NCI-H226 (cell line): ENCODE measurements around the gene MRTFA.
"Not testable (repeated sequence)": the region's sequence is repeated elsewhere in the genome, so short reads cannot be mapped to it uniquely, and the experiment has no call there.

Source experiments
- DNase-seq: peaks from one replicate; pipeline ENCODE4 v3.0.0-alpha.2; 2015

The MRTFA gene

GRCh38 chr22:40594346-40594745 lies 42.2 kb downstream of the MRTFA start:
- no peak for DNase-seq

GRCh38 chr22:40593460-40594273 lies 42.9 kb downstream of the MRTFA start:
- no peak for DNase-seq

GRCh38 chr22:40592352-40593113 lies 44.0 kb downstream of the MRTFA start:
- DNase-seq: no peak

GRCh38 chr22:40588726-40589125 lies 47.8 kb downstream of the MRTFA start:
- DNase-seq: peak; percentile 71

- no peak for DNase-seq
These were observed 49.7 kb downstream of the MRTFA start for GRCh38 chr22:40586781-40587180.

GRCh38 chr22:40585310-40585751 lies 51.2 kb downstream of the MRTFA start:
- no peak for DNase-seq

GRCh38 chr22:40584766-40585165 lies 51.8 kb downstream of the MRTFA start:
- not testable (repeated sequence) for DNase-seq

GRCh38 chr22:40583053-40583741 lies 53.3 kb downstream of the MRTFA start:
- no peak for DNase-seq

GRCh38 chr22:40582063-40582462 lies 54.5 kb downstream of the MRTFA start:
- DNase-seq: no peak

- no peak for DNase-seq
These were observed 55.9 kb downstream of the MRTFA start for GRCh38 chr22:40580631-40581030.

- DNase-seq: no peak
These were observed 58.3 kb downstream of the MRTFA start for GRCh38 chr22:40578171-40578570.

- DNase-seq: no peak
These were observed 63.5 kb downstream of the MRTFA start for GRCh38 chr22:40572976-40573375.

GRCh38 chr22:40571887-40572286 lies 64.6 kb downstream of the MRTFA start:
- DNase-seq: no peak

- no peak for DNase-seq
These were observed 68.7 kb downstream of the MRTFA start for GRCh38 chr22:40567626-40568328.

- peak; percentile 36 for DNase-seq
These were observed 69.4 kb downstream of the MRTFA start for GRCh38 chr22:40567106-40567505.

GRCh38 chr22:40560994-40561515 lies 75.5 kb downstream of the MRTFA start:
- DNase-seq: no peak

- DNase-seq: no peak
These were observed 76.0 kb downstream of the MRTFA start for GRCh38 chr22:40560551-40560950.

GRCh38 chr22:40557972-40558371 lies 78.5 kb downstream of the MRTFA start:
- no peak for DNase-seq

GRCh38 chr22:40556641-40557040 lies 79.9 kb downstream of the MRTFA start:
- no peak for DNase-seq

- not testable (repeated sequence) for DNase-seq
These were observed 82.5 kb downstream of the MRTFA start for GRCh38 chr22:40554023-40554422.

- DNase-seq: no peak
These were observed 83.4 kb downstream of the MRTFA start for GRCh38 chr22:40553014-40553554.

GRCh38 chr22:40552070-40552469 lies 84.4 kb downstream of the MRTFA start:
- no peak for DNase-seq
